GM12874 (cell line): ENCODE data around the gene GJD2.

ENCODE experiments used
- TF ChIP-seq, protein P1 (sequence below): IDR thresholded peaks from 2 replicates; pipeline ENCODE4 v1.5.1; 2011; ENCODE audit warnings: low read depth, mild to moderate bottlenecking, control low read depth, low read length, moderate library complexity; ENCODE audit not compliant: insufficient read depth

The GJD2 gene

DNA sequence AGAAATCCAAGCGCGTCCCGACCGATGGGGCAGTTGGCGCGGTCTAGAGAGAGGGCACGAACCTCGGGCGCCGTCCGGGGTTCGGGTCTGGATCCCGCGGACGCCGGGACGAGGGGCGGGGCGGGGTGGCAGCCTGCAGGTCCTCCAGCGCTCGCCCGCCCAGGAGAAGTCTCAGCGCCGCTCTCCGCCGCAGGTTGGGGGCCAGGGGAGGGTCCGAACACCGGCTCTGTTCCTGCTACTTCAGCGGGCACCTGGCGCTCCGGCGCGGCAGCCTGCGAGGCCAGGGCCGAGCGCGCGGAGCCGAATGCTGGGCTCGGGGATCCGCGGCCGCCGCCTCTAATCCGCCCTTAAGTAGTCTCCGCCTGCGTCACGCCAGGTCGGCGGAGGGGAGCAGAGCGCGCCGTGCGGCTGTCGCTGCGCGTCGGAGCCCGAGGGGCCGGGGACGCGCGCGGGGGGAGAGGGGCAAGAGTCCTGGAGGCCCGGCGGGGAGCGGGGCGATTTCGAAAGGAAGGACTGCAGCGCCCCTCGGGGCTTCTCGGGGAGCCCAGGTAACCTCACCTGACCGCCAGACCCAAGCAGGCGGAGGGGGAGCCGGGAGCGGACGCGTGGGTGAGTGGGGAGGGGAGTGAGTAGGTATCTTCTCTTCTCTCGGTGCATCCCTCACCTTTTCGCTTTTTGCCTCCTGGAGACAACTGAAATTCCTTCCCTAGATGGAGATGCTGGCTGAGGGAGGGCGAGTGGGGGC is at the start of gene GJD2:
GJD2 (minus strand) TSS at position 325 of the 745 bp plus-strand sequence. CDS start 510 bp downstream, outside the sequence.
- TF ChIP-seq, protein P1, sequence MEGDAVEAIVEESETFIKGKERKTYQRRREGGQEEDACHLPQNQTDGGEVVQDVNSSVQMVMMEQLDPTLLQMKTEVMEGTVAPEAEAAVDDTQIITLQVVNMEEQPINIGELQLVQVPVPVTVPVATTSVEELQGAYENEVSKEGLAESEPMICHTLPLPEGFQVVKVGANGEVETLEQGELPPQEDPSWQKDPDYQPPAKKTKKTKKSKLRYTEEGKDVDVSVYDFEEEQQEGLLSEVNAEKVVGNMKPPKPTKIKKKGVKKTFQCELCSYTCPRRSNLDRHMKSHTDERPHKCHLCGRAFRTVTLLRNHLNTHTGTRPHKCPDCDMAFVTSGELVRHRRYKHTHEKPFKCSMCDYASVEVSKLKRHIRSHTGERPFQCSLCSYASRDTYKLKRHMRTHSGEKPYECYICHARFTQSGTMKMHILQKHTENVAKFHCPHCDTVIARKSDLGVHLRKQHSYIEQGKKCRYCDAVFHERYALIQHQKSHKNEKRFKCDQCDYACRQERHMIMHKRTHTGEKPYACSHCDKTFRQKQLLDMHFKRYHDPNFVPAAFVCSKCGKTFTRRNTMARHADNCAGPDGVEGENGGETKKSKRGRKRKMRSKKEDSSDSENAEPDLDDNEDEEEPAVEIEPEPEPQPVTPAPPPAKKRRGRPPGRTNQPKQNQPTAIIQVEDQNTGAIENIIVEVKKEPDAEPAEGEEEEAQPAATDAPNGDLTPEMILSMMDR = no peak

DNA sequence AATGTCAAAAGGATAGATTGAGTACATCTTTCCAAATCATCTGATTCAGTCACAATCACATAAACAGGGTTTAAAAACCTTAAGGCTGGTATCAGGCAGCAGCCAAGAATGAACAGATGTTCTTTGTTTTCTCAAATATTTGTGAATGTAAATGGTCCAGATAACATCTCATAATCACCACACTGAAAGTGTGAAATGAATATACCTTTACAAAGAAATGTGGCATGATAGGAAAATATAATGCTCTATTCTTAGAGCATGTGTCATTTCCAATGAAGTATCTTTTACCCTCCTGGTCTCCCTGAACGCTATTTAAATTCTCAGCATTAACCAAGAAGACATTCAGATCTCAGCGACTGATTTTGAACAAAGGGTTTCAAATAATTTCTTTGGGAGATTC is 49.3 kb upstream of the GJD2 start:
- TF ChIP-seq, protein P1 = no peak

DNA sequence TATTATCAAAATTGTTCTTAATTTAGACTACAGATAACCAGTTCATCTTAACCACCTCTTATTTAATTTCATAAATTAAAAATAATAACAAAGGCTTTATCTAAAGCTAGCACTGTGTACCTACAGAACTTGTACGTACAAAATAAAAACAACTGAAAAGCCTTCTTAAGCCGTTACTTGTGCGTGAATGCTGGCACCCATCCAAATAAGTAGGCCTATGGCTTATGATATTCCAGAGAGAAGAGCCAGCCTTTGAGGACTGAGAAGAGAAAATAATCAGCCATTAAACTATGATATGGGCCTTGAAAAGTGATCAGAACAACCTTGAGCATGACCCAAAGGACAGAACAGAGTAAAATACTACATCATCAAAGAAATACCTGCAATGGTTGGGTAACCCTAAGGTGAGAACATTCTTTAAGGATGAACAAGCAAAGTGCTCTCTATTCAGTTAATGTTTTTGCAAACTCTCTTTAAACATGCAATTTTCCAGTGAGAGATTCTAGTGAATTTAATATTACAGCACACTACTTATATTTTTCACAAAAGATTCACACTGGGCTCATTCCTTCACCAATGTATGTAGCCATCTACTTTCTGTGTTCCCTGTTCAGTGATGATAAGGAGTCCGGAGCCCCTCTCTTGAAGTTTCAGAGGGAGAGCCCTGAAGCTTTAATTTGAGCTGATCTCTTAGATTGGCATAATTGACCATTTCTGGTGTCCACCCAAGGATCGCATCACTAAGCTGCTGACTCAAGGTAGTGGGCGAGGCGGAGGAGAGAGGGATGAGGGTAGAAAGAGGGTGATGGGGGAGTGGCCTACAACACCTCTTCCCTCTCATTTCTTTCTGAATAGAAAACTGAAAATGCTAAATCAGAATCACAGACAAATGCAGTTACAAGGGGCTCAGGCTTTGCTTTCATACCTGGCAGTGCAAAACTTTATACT is 48.3 kb upstream of the GJD2 start:
- TF ChIP-seq, protein P1 = no peak

DNA sequence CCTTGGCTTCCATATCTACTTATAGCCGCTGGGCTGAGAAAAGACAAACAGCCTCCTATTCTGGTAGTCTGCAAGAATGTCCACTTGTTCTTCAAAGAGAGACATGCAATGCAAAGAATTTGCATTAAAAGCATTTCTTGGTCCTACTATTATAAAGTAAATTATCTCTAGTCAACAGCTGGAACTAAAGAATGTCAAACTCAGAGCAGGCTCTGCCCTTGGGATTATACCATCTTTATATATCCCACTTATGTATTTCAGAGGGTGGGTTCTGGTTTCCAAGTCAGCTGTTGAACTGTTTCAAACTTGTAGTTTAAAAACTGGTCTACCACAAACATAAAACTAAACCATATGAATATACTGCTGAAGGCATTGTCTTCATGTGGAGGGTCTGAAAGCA is 47.6 kb upstream of the GJD2 start:
- TF ChIP-seq, protein P1 = no peak

DNA sequence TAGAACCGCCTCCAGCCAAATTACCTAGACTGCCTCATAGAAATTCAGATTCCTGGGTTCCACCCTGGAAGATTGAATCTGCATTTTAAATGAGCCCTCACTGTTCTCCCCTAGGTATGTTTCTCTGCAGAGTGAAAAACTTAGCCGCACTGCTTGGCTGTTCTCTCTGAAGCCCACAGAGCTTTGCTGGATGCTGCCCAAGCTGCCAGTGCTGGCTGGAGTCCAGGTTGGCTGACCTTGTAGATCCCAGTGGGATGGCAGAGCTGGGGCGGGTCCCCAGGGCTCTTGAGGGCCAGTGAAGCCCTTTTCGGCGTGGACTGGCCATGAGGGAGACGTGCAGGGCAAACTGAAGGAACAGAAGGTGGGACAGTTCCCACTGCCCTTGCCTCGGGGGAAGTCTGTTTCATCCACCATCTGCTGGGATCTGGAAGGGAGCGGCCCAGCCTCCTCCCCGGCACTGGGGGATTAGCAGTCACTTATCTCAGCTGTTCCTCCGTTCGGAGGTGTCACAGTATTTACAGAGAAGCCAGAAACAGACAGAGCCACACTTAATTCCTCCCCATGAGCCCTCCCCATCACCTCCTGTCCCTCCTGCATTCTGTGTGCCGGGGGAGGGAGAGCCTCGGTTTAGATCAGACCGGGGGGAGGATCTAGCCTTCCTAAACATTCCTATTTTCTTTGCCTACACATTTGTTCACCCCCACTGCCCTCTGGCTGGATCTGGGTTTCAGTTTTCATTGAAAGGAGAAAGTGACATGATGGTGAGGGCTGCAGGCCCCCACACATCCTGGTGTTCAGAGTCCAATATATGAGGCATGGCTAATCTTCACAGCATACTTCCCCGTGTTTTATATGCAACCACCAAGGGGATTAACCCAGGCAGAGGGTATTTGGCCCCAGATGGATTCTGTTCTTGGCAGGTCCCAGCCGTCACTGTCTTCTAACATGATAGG is 44.6 kb upstream of the GJD2 start:
- TF ChIP-seq, protein P1 = no peak

DNA sequence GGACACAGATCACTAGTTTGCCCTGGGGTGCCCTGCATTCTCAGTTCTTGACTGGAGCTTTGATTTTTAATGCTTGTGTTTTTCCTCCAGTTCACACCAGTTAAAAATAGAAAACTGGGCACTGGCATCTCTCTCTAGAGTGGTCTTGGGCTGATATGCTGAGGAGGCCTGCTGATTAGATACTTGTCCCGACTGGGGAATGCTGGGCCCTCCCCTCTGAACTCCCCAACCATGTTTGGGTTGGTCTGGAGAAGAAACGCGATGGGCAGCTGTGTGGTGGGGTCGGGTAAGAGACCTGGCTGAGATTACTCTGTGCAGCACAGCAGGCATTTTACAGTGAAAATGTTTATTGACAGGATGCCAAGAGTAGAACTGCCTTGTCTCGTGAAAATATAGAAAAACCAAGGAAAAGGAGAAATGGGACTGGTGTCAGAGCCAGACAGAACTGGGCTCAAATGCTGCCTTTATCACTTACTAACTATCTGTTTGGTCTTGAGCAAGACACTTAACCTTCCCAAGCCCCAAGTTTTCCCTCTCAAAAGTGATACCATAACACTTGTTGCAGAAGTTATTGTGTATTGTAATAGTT is 42.1 kb upstream of the GJD2 start:
- TF ChIP-seq, protein P1 = no peak
